ENCODE measurements around the gene SYT7.

DNA sequence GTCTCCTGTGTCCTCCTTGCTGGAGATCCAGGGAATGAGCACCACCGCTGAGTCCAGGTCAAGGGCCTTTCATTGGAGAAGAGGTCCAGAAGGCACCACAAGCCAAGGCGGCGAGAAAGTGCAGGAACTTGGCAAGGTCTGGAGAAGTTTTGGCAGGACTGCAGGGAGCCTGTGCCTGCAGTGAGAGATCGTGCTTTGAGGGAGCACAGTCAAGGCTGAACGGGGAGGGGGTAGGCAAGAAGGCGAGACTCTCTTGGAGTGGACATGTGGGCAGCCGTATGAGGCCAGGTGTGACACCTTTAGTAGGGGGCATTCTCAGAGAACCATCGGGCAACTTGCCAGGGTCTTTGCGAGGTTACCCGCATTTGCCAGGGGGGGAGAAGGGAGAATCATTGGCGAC, 41.9 kb downstream of the SYT7 start:
- TF ChIP-seq EZH2 (IDR thresholded peaks at IDR 0.05) (no peak), POLR2AphosphoS5 (IDR thresholded peaks at IDR 0.05; ENCODE audit: borderline replicate concordance, low read depth, low read length) (no peak), FOXP2 (optimal IDR thresholded peaks at IDR 0.05; ENCODE audit: control extremely low read depth, extremely low read length, insufficient read depth) (no peak)
